HCT116 (cell line): Measurements from ENCODE around the gene METTL3.

Experiments used
- CTCF ChIP-seq, 3 experiments: fragments of 200-600 bp in 1 of 3; sonication (generic) in 1 of 3; IDR thresholded peaks in 2 of 3; conservative IDR thresholded peaks in 1 of 3; 2 replicates each; pipeline ENCODE4 v1.5.1; 2012 to 2017; ENCODE audit warnings: low read depth in 2 of 3, low read length in 2 of 3, antibody characterized with exemption in 1 of 3, borderline replicate concordance in 1 of 3, control low read depth in 1 of 3, mild to moderate bottlenecking in 1 of 3, mixed read lengths in 1 of 3, mixed run types in 1 of 3, moderate library complexity in 1 of 3; ENCODE audit not compliant: insufficient read depth in 1 of 3
- EZH2 ChIP-seq: fragments of 200-600 bp; sonication (generic); IDR thresholded peaks from 2 replicates; pipeline ENCODE4 v1.6.1; 2017; ENCODE audit warnings: antibody characterized with exemption, mixed run types
- FOSL1 ChIP-seq: IDR thresholded peaks from 2 replicates; pipeline ENCODE4 v1.6.1; 2012; ENCODE audit warnings: low read depth
- POLR2A ChIP-seq: IDR thresholded peaks from 2 replicates; pipeline ENCODE4 v1.7.0; 2011; ENCODE audit warnings: borderline replicate concordance; ENCODE audit not compliant: insufficient read depth, insufficient read length; ENCODE audit errors: extremely low read depth
- POLR2AphosphoS5 ChIP-seq: IDR thresholded peaks from 2 replicates; pipeline ENCODE4 v1.6.1; 2011; ENCODE audit warnings: mild to moderate bottlenecking, low read depth, low read length, moderate library complexity
- SIN3A ChIP-seq: IDR thresholded peaks from 2 replicates; pipeline ENCODE4 v1.6.1; 2012; ENCODE audit warnings: low read depth
- SP1 ChIP-seq: IDR thresholded peaks from 2 replicates; pipeline ENCODE4 v1.6.1; 2012; ENCODE audit warnings: low read depth
- ZFX ChIP-seq: fragments of 450-650 bp; IDR thresholded peaks from 2 replicates; pipeline ENCODE4 v1.6.1; 2017

GRCh38 chr14:21506557-21506956, 4.6 kb downstream of the METTL3 start:
- no peak for TF ChIP-seq POLR2A
- no peak for TF ChIP-seq POLR2AphosphoS5
- no peak for TF ChIP-seq CTCF (IDR thresholded peaks at IDR 0.05 in 2 of 3, conservative IDR thresholded peaks at IDR 0.05 in 1 of 3; ENCODE audit: borderline replicate concordance in 1 of 3, insufficient read depth in 1 of 3, low read depth in 2 of 3, low read length in 2 of 3)
- TF ChIP-seq EZH2: no peak
- no peak for TF ChIP-seq ZFX
- TF ChIP-seq FOSL1: no peak
- TF ChIP-seq SIN3A: no peak
- TF ChIP-seq SP1: no peak
